NCI-H1417 (cell line): Measurements from ENCODE around the gene PCDH1.
A peak's percentile ranks its signal among the peaks of the same experiment; 100 is the strongest.
"Not testable (repeated sequence)": the region's sequence is repeated elsewhere in the genome, so short reads cannot be mapped to it uniquely, and the experiment has no call there.

Experiments
- DNase-seq, 3 experiments: peaks; one replicate each; lab custom pipeline; 2025; lab: John Stamatoyannopoulos, UW

The PCDH1 gene

GRCh38 chr5:141834331-141834730 is 43.9 kb downstream of the PCDH1 start:
- DNase-seq = no peak

GRCh38 chr5:141832131-141832530 is 46.1 kb downstream of the PCDH1 start:
- DNase-seq = no peak

- no peak for DNase-seq
Measured at GRCh38 chr5:141828162-141828561, 50.0 kb downstream of the PCDH1 start.

GRCh38 chr5:141826674-141827073 is 51.5 kb downstream of the PCDH1 start:
- no peak for DNase-seq

GRCh38 chr5:141825791-141826560 is 52.2 kb downstream of the PCDH1 start:
- peak in 2 of 3 experiments; percentile 25 to 62 for DNase-seq

GRCh38 chr5:141825241-141825671 is 53.0 kb downstream of the PCDH1 start:
- DNase-seq = peak in 2 of 3 experiments; percentile 13 to 63

- DNase-seq = no peak
Measured at GRCh38 chr5:141824717-141825116, 53.5 kb downstream of the PCDH1 start.

- DNase-seq = no peak
Measured at GRCh38 chr5:141823056-141823455, 55.2 kb downstream of the PCDH1 start.

- DNase-seq = no peak
Measured at GRCh38 chr5:141822144-141822543, 56.1 kb downstream of the PCDH1 start.

- DNase-seq = peak in 1 of 3 experiments; percentile 2
Measured at GRCh38 chr5:141821430-141821925, 56.7 kb downstream of the PCDH1 start.

- DNase-seq = not testable (repeated sequence)
Measured at GRCh38 chr5:141820686-141821085, 57.5 kb downstream of the PCDH1 start.

- no peak for DNase-seq
Measured at GRCh38 chr5:141817631-141818030, 60.6 kb downstream of the PCDH1 start.

- DNase-seq = peak in 1 of 3 experiments; percentile 33
Measured at GRCh38 chr5:141816598-141817399, 61.4 kb downstream of the PCDH1 start.

GRCh38 chr5:141815796-141816180 is 62.4 kb downstream of the PCDH1 start:
- DNase-seq = no peak

GRCh38 chr5:141815051-141815795 is 63.0 kb downstream of the PCDH1 start:
- no peak for DNase-seq

GRCh38 chr5:141814064-141814964 is 63.9 kb downstream of the PCDH1 start:
- peak; percentile 29 to 57 (median 48) for DNase-seq

GRCh38 chr5:141812512-141812911 is 65.7 kb downstream of the PCDH1 start:
- DNase-seq = no peak

- DNase-seq = peak in 2 of 3 experiments; percentile 75 to 85
Measured at GRCh38 chr5:141811287-141812155, 66.7 kb downstream of the PCDH1 start.

- no peak for DNase-seq
Measured at GRCh38 chr5:141810702-141811101, 67.5 kb downstream of the PCDH1 start.
